ENCODE measurements around the gene HOXB5.

- no peak for TF ChIP-seq CTCF (IDR thresholded peaks at IDR 0.05; ENCODE audit: low read length)
- no peak for TF ChIP-seq EZH2 (IDR thresholded peaks at IDR 0.05; ENCODE audit: borderline replicate concordance, low read length)
Observed at GRCh38 chr17:48642843-48643696, 49.5 kb upstream of the HOXB5 start.
